Upper lobe of left lung (tissue), 6 donors: ENCODE results near the gene KLRF1. TPM values are rescaled to one million over a fixed set of nuclear protein-coding genes. Genes with fewer than 3 reads are reported as not detected.

Source experiments
- total RNA-seq, 6 donors: library from RNA; depleted of rRNA in 4 of 6; stranded (reverse); fragments of >200 nt in 4 of 6; gene quantifications; one replicate each; pipeline versions ENCODE4 v1.1.0 to v1.2.1, GENCODE V29; 2016 to 2021
- donor health status: DM: no; HTN: no; CAD: no; lungs with moderate emphysema.
- donor health status: DM: no; HTN: yes; CAD: no; lungs with severe emphysema.

The KLRF1 gene
- total RNA-seq, 6 donors from 2014 or later, result 1.2 to 6.9 (median 2.0) TPM; not detected in 2

Other genes starting within 250 kb of the KLRF1 start
- 1 to 10 TPM in 5 of 6 donors, not detected in 1; 1.3 to 7.6 (median 3.0) TPM for gene KLRB1, start 219.6 kb upstream of the KLRF1 start, total RNA-seq
- gene CLEC2D, start 157.8 kb upstream of the KLRF1 start, total RNA-seq, result 10 to 100 TPM in 3 of 6 donors, 1 to 10 TPM in 3; 7.0 to 34.8 (median 12.2) TPM
- 10 to 100 TPM in 1 of 6 donors, 1 to 10 TPM in 1, under 1 TPM in 1, not detected in 3; 0.98 to 33.5 (median 1.0) TPM for gene CLECL1, start 94.4 kb upstream of the KLRF1 start, total RNA-seq
- gene CD69, start 66.6 kb upstream of the KLRF1 start, total RNA-seq, result 10 to 100 TPM in 3 of 6 donors, 1 to 10 TPM in 3; 2.8 to 25.2 (median 10.6) TPM
- gene CLEC2B, start 41.9 kb downstream of the KLRF1 start, total RNA-seq, result 10 to 100 TPM in 5 of 6 donors, 1 to 10 TPM in 1; 8.4 to 37.8 (median 25.7) TPM
- gene KLRF2, start 54.0 kb downstream of the KLRF1 start, total RNA-seq, result not detected
- not detected for gene CLEC2A, start 104.9 kb downstream of the KLRF1 start, total RNA-seq
- gene CLEC12A, start 143.9 kb downstream of the KLRF1 start, total RNA-seq, result 10 to 100 TPM in 3 of 6 donors, 1 to 10 TPM in 3; 3.1 to 63.5 (median 9.2) TPM
- gene CLEC1B, start 171.6 kb downstream of the KLRF1 start, total RNA-seq, result 1 to 10 TPM in 2 of 6 donors, under 1 TPM in 2, not detected in 2; 0.23 to 1.4 (median 0.68) TPM
- gene CLEC12B, start 183.1 kb downstream of the KLRF1 start, total RNA-seq, result 1 to 10 TPM in 3 of 6 donors, under 1 TPM in 2, not detected in 1; 0.55 to 2.7 (median 1.1) TPM
- under 1 TPM in 3 of 6 donors, not detected in 3; 0.31 to 0.89 (median 0.57) TPM for gene CLEC9A, start 203.2 kb downstream of the KLRF1 start, total RNA-seq